ENCODE measurements around the gene IL27RA. TPM values are rescaled to one million over a fixed set of nuclear protein-coding genes. Genes with fewer than 3 reads are reported as not detected.
A peak's percentile ranks its signal among the peaks of the same experiment; 100 is the strongest.

The IL27RA gene
- total RNA-seq, 1 experiment from 2014 or later: 10.2 TPM

DNA sequence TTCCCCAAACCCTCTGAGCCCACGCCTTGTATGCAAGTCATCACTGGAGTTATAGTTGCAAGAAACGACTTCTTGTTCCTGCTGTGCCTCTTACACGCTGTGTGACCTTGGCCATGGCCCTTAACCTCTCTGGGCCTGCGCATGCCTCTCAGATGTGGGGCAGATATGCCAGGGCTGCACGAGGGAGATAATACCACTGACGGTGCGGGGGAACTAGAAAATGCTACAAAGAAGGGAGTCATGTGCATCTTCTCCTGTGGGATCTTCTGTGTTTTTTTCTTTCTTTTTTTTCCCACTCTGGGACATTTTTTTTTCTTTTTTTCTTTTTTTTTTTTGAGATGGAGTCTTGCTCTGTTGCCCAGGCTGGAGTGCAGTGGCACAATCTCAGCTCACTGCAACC is 63.3 kb downstream of the IL27RA start:
- Histone ChIP-seq H3K4me3 (ENCODE audit: low read depth in 2 of 2, low read length in 2 of 2) (no peak overlapping the region), H3K9me3 (ENCODE audit: control insufficient read depth, insufficient read depth, low read depth, low read length) (peaks cover 3% of the 10 kb centered on the region; the same call in 1 of the 2 replicates), H3K4me1 (ENCODE audit: control insufficient read depth, insufficient read depth, low read length) (peaks cover 4% of the 10 kb centered on the region), H3K27ac (ENCODE audit: low read length) (no peak overlapping the region), H3K27me3 (ENCODE audit: control insufficient read depth, insufficient read depth, low read length) (no peaks in the 10 kb centered on the region), H3K36me3 (ENCODE audit: control insufficient read depth, insufficient read depth, low read length) (no peaks in the 10 kb centered on the region)
- ATAC-seq: no peak
- intact Hi-C loops (cut with micrococcal nuclease; ENCODE audit: unreplicated experiment): no loop called here
- in situ Hi-C loops (cut with HindIII; ENCODE audit: low pct_unique_long_range_greater_than_20kb, low sequenced_read_pairs): no loop called here
- DNase-seq (ENCODE audit: low read depth, low spot score): no peak
- TSS peak; percentile 61 for BruUV-seq (replicated peaks)
- TF ChIP-seq SIN3A (IDR thresholded peaks at IDR 0.05; ENCODE audit: borderline replicate concordance, insufficient read depth, low read depth, low read length): no peak
- TF ChIP-seq, protein P1, sequence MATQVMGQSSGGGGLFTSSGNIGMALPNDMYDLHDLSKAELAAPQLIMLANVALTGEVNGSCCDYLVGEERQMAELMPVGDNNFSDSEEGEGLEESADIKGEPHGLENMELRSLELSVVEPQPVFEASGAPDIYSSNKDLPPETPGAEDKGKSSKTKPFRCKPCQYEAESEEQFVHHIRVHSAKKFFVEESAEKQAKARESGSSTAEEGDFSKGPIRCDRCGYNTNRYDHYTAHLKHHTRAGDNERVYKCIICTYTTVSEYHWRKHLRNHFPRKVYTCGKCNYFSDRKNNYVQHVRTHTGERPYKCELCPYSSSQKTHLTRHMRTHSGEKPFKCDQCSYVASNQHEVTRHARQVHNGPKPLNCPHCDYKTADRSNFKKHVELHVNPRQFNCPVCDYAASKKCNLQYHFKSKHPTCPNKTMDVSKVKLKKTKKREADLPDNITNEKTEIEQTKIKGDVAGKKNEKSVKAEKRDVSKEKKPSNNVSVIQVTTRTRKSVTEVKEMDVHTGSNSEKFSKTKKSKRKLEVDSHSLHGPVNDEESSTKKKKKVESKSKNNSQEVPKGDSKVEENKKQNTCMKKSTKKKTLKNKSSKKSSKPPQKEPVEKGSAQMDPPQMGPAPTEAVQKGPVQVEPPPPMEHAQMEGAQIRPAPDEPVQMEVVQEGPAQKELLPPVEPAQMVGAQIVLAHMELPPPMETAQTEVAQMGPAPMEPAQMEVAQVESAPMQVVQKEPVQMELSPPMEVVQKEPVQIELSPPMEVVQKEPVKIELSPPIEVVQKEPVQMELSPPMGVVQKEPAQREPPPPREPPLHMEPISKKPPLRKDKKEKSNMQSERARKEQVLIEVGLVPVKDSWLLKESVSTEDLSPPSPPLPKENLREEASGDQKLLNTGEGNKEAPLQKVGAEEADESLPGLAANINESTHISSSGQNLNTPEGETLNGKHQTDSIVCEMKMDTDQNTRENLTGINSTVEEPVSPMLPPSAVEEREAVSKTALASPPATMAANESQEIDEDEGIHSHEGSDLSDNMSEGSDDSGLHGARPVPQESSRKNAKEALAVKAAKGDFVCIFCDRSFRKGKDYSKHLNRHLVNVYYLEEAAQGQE (IDR thresholded peaks at IDR 0.05; ENCODE audit: insufficient read depth in 1 of 2, low read depth in 2 of 2, low read length in 1 of 2): no peak
- no peak for TF ChIP-seq POLR2AphosphoS5 (IDR thresholded peaks at IDR 0.05; ENCODE audit: low read depth, low read length)
- TF ChIP-seq, protein P2, sequence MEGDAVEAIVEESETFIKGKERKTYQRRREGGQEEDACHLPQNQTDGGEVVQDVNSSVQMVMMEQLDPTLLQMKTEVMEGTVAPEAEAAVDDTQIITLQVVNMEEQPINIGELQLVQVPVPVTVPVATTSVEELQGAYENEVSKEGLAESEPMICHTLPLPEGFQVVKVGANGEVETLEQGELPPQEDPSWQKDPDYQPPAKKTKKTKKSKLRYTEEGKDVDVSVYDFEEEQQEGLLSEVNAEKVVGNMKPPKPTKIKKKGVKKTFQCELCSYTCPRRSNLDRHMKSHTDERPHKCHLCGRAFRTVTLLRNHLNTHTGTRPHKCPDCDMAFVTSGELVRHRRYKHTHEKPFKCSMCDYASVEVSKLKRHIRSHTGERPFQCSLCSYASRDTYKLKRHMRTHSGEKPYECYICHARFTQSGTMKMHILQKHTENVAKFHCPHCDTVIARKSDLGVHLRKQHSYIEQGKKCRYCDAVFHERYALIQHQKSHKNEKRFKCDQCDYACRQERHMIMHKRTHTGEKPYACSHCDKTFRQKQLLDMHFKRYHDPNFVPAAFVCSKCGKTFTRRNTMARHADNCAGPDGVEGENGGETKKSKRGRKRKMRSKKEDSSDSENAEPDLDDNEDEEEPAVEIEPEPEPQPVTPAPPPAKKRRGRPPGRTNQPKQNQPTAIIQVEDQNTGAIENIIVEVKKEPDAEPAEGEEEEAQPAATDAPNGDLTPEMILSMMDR (IDR thresholded peaks at IDR 0.05): no peak
- TF ChIP-seq TCF7L2 (IDR thresholded peaks at IDR 0.05; ENCODE audit: low read depth, low read length): no peak
- ChIA-PET CTCF (no interaction called here), POLR2A (no interaction called here)

DNA sequence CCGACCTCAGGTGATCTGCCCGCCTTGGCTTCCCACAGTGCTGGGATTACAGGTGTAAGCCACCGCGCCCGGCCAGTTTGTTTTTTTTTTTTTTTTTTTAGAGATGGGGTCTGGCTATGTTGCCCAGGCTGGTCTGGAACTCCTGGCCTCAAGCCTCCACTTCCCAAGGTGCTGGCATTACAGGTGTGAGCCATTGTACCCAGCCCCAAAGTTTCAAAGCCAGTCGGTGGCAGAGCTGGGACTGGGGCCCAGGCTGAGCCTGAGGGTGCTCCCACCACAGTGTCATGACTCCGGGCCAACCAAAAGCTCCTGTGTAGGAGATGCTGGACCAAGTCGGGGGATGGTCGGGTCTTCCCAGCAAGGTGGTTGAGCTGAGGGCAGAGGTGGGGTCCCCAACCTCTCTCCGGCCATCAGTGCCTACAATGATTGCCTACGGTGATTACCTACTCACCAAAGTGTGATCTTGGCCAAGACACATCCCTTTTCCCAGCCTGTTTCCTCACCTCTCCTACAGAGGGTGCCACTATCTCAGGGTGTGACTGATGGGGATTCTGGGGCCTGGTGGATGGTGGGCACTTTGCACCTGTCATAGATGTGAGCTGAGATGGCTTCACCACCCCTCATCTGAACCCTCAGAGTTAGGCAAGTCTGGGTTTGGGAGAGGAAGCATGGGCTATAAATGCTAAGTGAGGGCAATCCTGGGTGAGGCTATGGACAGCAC is 64.9 kb downstream of the IL27RA start:
- no TSS peak for BruUV-seq (replicated peaks)
- in situ Hi-C loops (cut with HindIII; ENCODE audit: low pct_unique_long_range_greater_than_20kb, low sequenced_read_pairs) (no loop called here), intact Hi-C loops (cut with micrococcal nuclease; ENCODE audit: unreplicated experiment) (no loop called here)
- ChIA-PET CTCF (no interaction called here), POLR2A (no interaction called here)
- ATAC-seq: no peak; the same call in 1 of the 2 replicates
- Histone ChIP-seq H3K27ac (ENCODE audit: low read length) (no peak overlapping the region), H3K9me3 (ENCODE audit: control insufficient read depth, insufficient read depth, low read depth, low read length) (peaks cover 3% of the 10 kb centered on the region; the same call in 1 of the 2 replicates), H3K4me3 (ENCODE audit: low read depth in 2 of 2, low read length in 2 of 2) (no peak overlapping the region), H3K4me1 (ENCODE audit: control insufficient read depth, insufficient read depth, low read length) (peaks cover 4% of the 10 kb centered on the region), H3K27me3 (ENCODE audit: control insufficient read depth, insufficient read depth, low read length) (no peaks in the 10 kb centered on the region), H3K36me3 (ENCODE audit: control insufficient read depth, insufficient read depth, low read length) (no peaks in the 10 kb centered on the region)
- TF ChIP-seq, protein P2 (IDR thresholded peaks at IDR 0.05): peak; percentile 36
- TF ChIP-seq POLR2AphosphoS5 (IDR thresholded peaks at IDR 0.05; ENCODE audit: low read depth, low read length): no peak
- no peak for DNase-seq (ENCODE audit: low read depth, low spot score)

Data from Panc1 (cell line).